Nephron progenitor cell (in vitro differentiated cells): Measurements from ENCODE around the gene MPND.
A peak's percentile ranks its signal among the peaks of the same experiment; 100 is the strongest.

ENCODE experiments used
- DNase-seq: peaks from one replicate; pipeline ENCODE4 v3.0.0; 2021
- H3K27ac Mint-ChIP-seq: 2 replicates; pipeline ENCODE4 v1.8.0; 2021; ENCODE audit warnings: mild to moderate bottlenecking, moderate library complexity, mixed read lengths
- H3K27me3 Mint-ChIP-seq: 2 replicates; pipeline ENCODE4 v1.8.0; 2021; ENCODE audit warnings: mild to moderate bottlenecking, low read depth, mixed read lengths; ENCODE audit not compliant: poor library complexity
- H3K36me3 Mint-ChIP-seq: 2 replicates; pipeline ENCODE4 v1.8.0; 2021; ENCODE audit warnings: low read depth, mixed read lengths
- H3K4me1 Mint-ChIP-seq: 2 replicates; pipeline ENCODE4 v1.8.0; 2021; ENCODE audit warnings: mixed read lengths
- H3K4me3 Mint-ChIP-seq: 2 replicates; pipeline ENCODE4 v1.8.0; 2021; ENCODE audit warnings: mild to moderate bottlenecking, moderate library complexity, mixed read lengths
- H3K9me3 Mint-ChIP-seq: 2 replicates; pipeline ENCODE4 v1.8.0; 2021; ENCODE audit warnings: mild to moderate bottlenecking, moderate library complexity, mixed read lengths
- TF ChIP-seq, protein P1 (sequence below): fragments of 200-600 bp; sonication (generic); IDR thresholded peaks from 2 replicates; pipeline ENCODE4 v1.5.0; 2021; ENCODE audit warnings: antibody characterized with exemption

Gene MPND

DNA sequence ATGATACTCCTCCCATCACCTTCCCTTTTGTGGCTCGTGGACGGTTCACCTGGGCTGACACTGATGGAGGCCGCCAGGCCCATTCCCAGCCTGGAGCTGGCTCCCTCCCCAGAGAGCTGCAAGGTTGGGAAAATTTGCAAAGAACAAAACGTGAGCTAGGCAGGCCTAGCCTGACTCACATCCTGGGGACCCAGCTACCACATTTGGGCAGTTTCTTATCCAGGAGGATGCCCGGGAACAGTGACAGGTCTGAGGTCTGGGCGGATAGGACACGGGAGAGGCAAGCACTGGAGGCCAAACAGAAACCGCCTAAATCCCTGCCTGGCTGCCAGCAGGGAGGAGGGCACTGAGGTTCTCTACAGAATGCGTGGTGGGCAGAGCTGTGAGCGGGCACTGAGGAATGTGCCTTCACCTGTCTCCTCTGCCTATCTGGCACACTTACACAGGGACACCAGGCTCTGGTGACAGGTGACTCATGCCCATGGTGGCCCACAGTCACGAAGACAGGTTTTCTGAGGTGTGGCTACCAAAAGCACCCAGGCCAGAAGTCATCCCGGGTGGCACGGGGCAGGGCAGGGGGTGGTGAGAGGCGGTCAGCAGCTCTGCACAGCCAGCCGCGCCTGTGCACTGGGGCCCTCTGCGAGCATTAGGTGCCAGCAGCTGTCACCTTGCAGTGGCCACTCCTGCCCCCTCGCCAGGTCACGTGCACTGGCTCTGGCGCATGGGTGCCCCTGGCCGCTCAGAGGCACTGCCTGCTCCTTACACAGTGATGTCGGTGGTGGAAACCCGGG is 33.8 kb downstream of the MPND start:
- no peaks in the 10 kb centered on the region for H3K9me3 Mint-ChIP-seq
- H3K36me3 Mint-ChIP-seq = no peaks in the 10 kb centered on the region
- DNase-seq = no peak
- TF ChIP-seq, protein P1, sequence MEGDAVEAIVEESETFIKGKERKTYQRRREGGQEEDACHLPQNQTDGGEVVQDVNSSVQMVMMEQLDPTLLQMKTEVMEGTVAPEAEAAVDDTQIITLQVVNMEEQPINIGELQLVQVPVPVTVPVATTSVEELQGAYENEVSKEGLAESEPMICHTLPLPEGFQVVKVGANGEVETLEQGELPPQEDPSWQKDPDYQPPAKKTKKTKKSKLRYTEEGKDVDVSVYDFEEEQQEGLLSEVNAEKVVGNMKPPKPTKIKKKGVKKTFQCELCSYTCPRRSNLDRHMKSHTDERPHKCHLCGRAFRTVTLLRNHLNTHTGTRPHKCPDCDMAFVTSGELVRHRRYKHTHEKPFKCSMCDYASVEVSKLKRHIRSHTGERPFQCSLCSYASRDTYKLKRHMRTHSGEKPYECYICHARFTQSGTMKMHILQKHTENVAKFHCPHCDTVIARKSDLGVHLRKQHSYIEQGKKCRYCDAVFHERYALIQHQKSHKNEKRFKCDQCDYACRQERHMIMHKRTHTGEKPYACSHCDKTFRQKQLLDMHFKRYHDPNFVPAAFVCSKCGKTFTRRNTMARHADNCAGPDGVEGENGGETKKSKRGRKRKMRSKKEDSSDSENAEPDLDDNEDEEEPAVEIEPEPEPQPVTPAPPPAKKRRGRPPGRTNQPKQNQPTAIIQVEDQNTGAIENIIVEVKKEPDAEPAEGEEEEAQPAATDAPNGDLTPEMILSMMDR = no peak
- H3K4me3 Mint-ChIP-seq = no peak overlapping the region
- peaks cover 3% of the 10 kb centered on the region for H3K27me3 Mint-ChIP-seq
- H3K4me1 Mint-ChIP-seq = peaks cover 70% of the 10 kb centered on the region
- H3K27ac Mint-ChIP-seq = peak overlapping the region; percentile 55

DNA sequence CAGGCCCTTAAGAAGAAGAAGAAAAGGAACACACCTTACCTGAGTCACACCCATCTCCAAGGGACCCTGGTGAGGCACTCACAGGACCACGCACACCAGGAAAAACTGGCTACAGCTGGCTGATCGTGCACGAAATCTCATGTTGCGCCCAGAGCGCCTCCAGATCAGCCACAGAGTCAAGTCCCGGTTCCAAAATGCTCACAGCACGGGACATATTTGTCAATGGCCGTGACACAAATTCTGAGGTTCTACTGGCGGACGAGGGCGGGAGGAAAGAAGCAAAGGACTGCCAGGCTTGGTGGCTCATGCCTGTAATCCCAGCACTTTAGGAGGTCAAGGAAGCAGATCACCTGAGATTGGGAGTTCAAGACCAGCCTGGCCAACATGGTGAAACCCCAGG is 35.5 kb downstream of the MPND start:
- Mint-ChIP-seq H3K4me3 (no peak overlapping the region), H3K36me3 (peaks cover 6% of the 10 kb centered on the region), H3K4me1 (peaks cover 61% of the 10 kb centered on the region), H3K9me3 (no peaks in the 10 kb centered on the region), H3K27ac (peak overlapping the region; percentile 88), H3K27me3 (peaks cover 3% of the 10 kb centered on the region)
- no peak for DNase-seq
- TF ChIP-seq, protein P1 = no peak

DNA sequence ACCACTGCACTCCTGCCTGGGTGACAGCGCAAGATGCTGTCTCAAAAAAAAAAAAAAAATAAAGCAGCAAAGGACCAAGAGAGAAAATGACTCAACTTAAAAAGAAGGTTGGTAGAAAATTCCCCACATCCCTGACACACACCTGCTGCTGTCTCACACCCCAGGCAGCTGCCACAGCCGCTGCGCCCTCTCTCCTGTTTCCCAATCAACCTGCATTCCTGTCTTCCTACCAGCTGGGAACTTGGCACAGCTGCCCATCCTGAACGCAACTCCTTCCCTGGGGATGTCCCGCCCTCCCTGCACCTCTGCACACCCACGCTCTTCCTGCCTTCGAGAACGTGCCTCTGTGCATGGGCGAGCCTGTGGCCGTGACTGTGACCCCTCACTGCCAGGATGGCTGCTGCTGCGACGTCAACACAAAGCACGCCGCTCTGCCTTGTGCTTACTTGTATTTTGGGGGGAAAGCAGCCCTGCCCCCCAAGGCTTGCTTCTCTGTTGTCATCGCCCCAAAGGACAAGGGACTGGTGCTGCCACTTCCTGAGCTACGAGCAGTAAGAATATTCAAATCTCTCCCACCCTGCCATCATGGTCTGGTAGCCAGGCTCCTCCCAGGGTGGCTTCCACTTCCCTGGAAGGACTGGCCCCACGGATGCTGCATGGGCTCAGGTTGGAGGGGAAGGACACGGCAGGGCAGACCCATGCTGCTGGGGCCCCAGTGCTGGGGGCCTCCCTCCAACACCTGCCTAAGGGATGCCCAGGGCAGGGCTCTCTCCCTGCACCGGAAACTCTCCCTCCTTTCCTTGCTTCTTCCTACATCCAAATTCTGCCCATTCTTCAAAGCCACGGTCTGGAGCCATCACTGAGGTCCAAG is 36.3 kb downstream of the MPND start:
- TF ChIP-seq, protein P1 = no peak
- Mint-ChIP-seq H3K27ac (peak overlapping the region; percentile 97), H3K9me3 (no peaks in the 10 kb centered on the region), H3K4me3 (peak overlapping the region; percentile 16), H3K27me3 (peaks cover 3% of the 10 kb centered on the region), H3K36me3 (peaks cover 6% of the 10 kb centered on the region), H3K4me1 (peaks cover 58% of the 10 kb centered on the region)
- no peak for DNase-seq

DNA sequence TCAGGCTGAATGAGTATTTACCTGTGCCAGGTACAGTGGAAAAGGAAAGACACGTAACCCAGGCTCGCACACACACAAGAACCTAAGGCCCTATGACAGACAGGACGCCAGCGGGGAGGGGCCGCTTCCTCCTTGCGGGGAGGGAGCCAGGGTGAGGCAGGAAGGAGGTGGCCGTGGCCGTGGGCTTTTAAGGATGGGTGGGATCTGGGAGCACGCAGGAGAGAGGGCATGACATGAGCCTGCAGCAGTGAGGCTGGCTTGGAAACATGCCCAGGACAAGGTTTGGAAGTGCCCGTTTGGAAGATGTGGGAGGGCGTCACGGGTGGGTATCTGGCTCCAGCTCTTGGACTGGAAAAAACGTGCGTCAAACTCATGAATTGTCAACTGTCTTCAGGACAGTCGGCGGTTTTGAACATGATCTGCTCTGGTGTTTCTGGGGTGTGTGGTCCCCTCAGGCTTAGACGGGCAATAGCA is 36.9 kb downstream of the MPND start:
- peaks cover 6% of the 10 kb centered on the region for H3K36me3 Mint-ChIP-seq
- TF ChIP-seq, protein P1 = no peak
- H3K4me1 Mint-ChIP-seq = peaks cover 56% of the 10 kb centered on the region
- H3K4me3 Mint-ChIP-seq = no peak overlapping the region
- H3K9me3 Mint-ChIP-seq = no peaks in the 10 kb centered on the region
- DNase-seq = no peak
- H3K27me3 Mint-ChIP-seq = peaks cover 3% of the 10 kb centered on the region
- peak overlapping the region; percentile 97 for H3K27ac Mint-ChIP-seq

DNA sequence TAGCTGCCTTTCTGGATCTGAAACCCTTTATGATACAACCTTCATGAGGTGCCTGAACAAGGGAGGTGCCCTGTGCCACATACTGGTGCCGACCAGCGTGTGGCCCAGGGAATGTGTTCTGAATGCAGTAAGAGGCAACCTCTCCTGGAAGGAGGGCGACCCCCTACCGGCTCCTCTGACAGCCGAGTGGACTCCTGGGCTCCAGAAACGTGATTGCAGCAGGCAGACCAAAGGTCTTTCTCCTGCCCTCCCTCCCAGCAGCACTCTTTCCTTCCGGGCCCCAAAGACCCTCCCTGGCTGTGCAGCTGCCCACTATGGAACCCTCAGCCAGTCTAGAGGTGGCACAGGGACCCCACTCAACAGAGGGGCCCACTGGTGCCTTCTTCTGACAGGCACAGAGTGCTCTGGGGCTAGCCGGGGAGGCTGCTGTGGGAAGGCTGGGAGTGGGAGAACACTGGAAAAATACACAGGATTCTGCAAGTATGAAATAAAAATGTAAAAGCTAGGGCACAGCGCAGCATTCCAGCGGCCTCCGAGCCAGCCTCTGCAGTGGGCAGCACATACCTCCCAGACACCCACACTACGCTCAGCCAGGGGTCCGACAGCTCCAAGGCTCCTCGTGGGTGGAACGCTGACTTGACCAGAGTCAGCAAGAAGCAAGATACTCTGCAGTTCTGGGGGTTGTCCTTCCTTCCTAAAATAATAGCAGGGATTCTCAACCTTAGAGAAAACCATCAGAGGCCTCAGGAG is 42.1 kb downstream of the MPND start:
- peak overlapping the region; percentile 91 for H3K27ac Mint-ChIP-seq

More for the DNA sequence above, 42.1 kb downstream of the MPND start:
- Mint-ChIP-seq H3K36me3 (peaks cover 12% of the 10 kb centered on the region), H3K4me3 (no peak overlapping the region), H3K4me1 (peaks cover 63% of the 10 kb centered on the region), H3K27me3 (no peaks in the 10 kb centered on the region), H3K9me3 (no peaks in the 10 kb centered on the region)
- DNase-seq = no peak
- TF ChIP-seq, protein P1 = no peak
